Measurements from ENCODE around the gene ROCK1.

DNA sequence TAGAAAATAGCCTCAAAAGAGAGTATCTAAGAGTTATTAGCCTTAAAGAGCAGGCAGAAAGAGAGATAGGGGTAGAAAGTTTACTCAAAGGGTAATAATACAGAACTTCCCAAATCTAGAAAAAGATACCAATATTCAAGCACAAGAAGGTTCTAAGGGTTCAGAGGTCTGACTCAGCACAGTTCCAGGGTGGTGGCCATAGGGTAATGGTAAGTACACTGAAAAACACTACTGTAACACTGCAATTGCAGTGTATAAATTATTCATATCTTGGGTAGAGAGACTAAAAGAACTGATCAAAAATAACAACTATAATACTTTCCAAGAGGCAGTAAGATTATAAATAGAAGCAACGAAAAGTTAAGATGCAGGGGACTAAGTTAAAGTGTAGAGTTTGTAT, 115.2 kb downstream of the ROCK1 start:
- TF ChIP-seq, protein P1, sequence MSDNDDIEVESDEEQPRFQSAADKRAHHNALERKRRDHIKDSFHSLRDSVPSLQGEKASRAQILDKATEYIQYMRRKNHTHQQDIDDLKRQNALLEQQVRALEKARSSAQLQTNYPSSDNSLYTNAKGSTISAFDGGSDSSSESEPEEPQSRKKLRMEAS (CRISPR knock-in tag; IDR thresholded peaks at IDR 0.05): no peak
- TF ChIP-seq NR3C1 (CRISPR knock-in tag; IDR thresholded peaks at IDR 0.05): no peak
